WTC11 (cell line): ENCODE results near the gene CTNND2. TPM values are rescaled to one million over a fixed set of nuclear protein-coding genes. Genes with fewer than 3 reads are reported as not detected.

ENCODE experiments used
- ATAC-seq: fragments of 200-7000 bp; cut with Tn5 transposase; 2 replicates; pipeline ENCODE4 v1.10.0; 2021; ENCODE audit warnings: mild to moderate bottlenecking, moderate library complexity
- CTCF ChIA-PET: fragments of 300-600 bp; sonication (Branson Sonifier 250); formaldehyde crosslinking; loops from one replicate; lab custom pipeline; 2021; ENCODE audit warnings: antibody characterized with exemption; lab: Charles Lee
- POLR2A ChIA-PET: fragments of 350-600 bp; sonication (Branson Sonifier 250); formaldehyde crosslinking; loops from one replicate; lab custom pipeline; 2021; ENCODE audit warnings: antibody characterized with exemption; lab: Charles Lee
- DNase-seq: peaks from one replicate; pipeline ENCODE4 v3.0.0; 2021; ENCODE audit warnings: low spot score
- H3K27ac Mint-ChIP-seq: 2 replicates; pipeline ENCODE4 v1.8.0; 2021; ENCODE audit warnings: mixed read lengths
- H3K27me3 Mint-ChIP-seq: 2 replicates; pipeline ENCODE4 v1.8.0; 2021; ENCODE audit warnings: low read depth, mild to moderate bottlenecking, moderate library complexity, mixed read lengths
- H3K36me3 Mint-ChIP-seq: 2 replicates; pipeline ENCODE4 v1.8.0; 2021; ENCODE audit warnings: mixed read lengths
- H3K4me1 Mint-ChIP-seq: 2 replicates; pipeline ENCODE4 v1.8.0; 2022; ENCODE audit warnings: mixed read lengths
- H3K4me3 Mint-ChIP-seq: 2 replicates; pipeline ENCODE4 v1.8.0; 2021; ENCODE audit warnings: mild to moderate bottlenecking, moderate library complexity, mixed read lengths
- H3K9me3 Mint-ChIP-seq: 2 replicates; pipeline ENCODE4 v1.8.0; 2021; ENCODE audit warnings: mixed read lengths
- CTCF ChIP-seq: fragments of 200-600 bp; IDR thresholded peaks from 2 replicates; pipeline ENCODE4 v1.8.0; 2022; ENCODE audit warnings: antibody characterized with exemption
- E2F4 ChIP-seq: sonication (generic); formaldehyde crosslinking; IDR thresholded peaks from 2 replicates; pipeline ENCODE4 v1.8.1; 2022; ENCODE audit warnings: low read depth, mild to moderate bottlenecking, moderate library complexity, missing genetic modification reagents, borderline replicate concordance
- EMX1 ChIP-seq: fragments of 250-450 bp; sonication (Bioruptor Pico); IDR thresholded peaks from 2 replicates; pipeline ENCODE4 v1.8.0; 2021; ENCODE audit warnings: mild to moderate bottlenecking
- FOXJ3 ChIP-seq: sonication (generic); formaldehyde crosslinking; IDR thresholded peaks from 2 replicates; pipeline ENCODE4 v1.9.0; 2021; ENCODE audit warnings: missing genetic modification reagents, mild to moderate bottlenecking, borderline replicate concordance
- FOXK1 ChIP-seq: sonication (generic); formaldehyde crosslinking; IDR thresholded peaks from 2 replicates; pipeline ENCODE4 v1.8.0; 2022; ENCODE audit warnings: mild to moderate bottlenecking, moderate library complexity, missing genetic modification reagents
- GABPB1 ChIP-seq: sonication (generic); formaldehyde crosslinking; IDR thresholded peaks from 2 replicates; pipeline ENCODE4 v1.8.1; 2023; ENCODE audit warnings: mild to moderate bottlenecking, missing genetic modification reagents
- HMGA2 ChIP-seq: fragments of 250-450 bp; sonication (Bioruptor Pico); IDR thresholded peaks from 2 replicates; pipeline ENCODE4 v1.4.0; 2021; ENCODE audit warnings: mild to moderate bottlenecking, moderate library complexity
- JAZF1 ChIP-seq: fragments of 250-450 bp; sonication (Bioruptor Pico); IDR thresholded peaks from 2 replicates; pipeline ENCODE4 v1.9.0; 2021; ENCODE audit warnings: moderate library complexity, mild to moderate bottlenecking, inconsistent platforms
- NFYB ChIP-seq: sonication (generic); formaldehyde crosslinking; conservative IDR thresholded peaks from 2 replicates; pipeline ENCODE4 v1.8.0; 2022; ENCODE audit warnings: low read depth, missing genetic modification reagents
- NR2C2 ChIP-seq: sonication (generic); formaldehyde crosslinking; IDR thresholded peaks from 2 replicates; pipeline ENCODE4 v1.8.0; 2022; ENCODE audit warnings: mild to moderate bottlenecking, missing genetic modification reagents
- NR3C1 ChIP-seq: sonication (generic); formaldehyde crosslinking; conservative IDR thresholded peaks from 2 replicates; pipeline ENCODE4 v1.8.1; 2023; ENCODE audit warnings: low read depth, mild to moderate bottlenecking, missing genetic modification reagents
- STAT6 ChIP-seq: sonication (generic); formaldehyde crosslinking; conservative IDR thresholded peaks from 2 replicates; pipeline ENCODE4 v1.8.1; 2023; ENCODE audit warnings: mild to moderate bottlenecking, low read depth, missing genetic modification reagents, moderate library complexity
- TEAD1 ChIP-seq: sonication (generic); formaldehyde crosslinking; IDR thresholded peaks from 2 replicates; pipeline ENCODE4 v1.8.0; 2022; ENCODE audit warnings: mild to moderate bottlenecking, missing genetic modification reagents
- ZNF671 ChIP-seq: fragments of 250-450 bp; sonication (Bioruptor Pico); IDR thresholded peaks from 2 replicates; pipeline ENCODE4 v1.8.0; 2021; ENCODE audit warnings: mild to moderate bottlenecking
- total RNA-seq: library from RNA; stranded (reverse); gene quantifications from 3 replicates; pipeline ENCODE4 v1.2.3, GENCODE V29; 2021
- TF ChIP-seq, protein P1 (sequence below): sonication (generic); formaldehyde crosslinking; IDR thresholded peaks from 2 replicates; pipeline ENCODE4 v1.8.1; 2023; ENCODE audit warnings: mild to moderate bottlenecking, missing genetic modification reagents, moderate library complexity
- TF ChIP-seq, protein P2 (sequence below): sonication (generic); formaldehyde crosslinking; IDR thresholded peaks from 2 replicates; pipeline ENCODE4 v1.8.0; 2022; ENCODE audit warnings: mild to moderate bottlenecking, missing genetic modification reagents
- TF ChIP-seq, protein P3 (sequence below): sonication (generic); formaldehyde crosslinking; IDR thresholded peaks from 2 replicates; pipeline ENCODE4 v1.8.0; 2023; ENCODE audit warnings: mild to moderate bottlenecking, missing genetic modification reagents

Gene CTNND2
- total RNA-seq, 1 experiment from 2014 or later, result 11.9 TPM

- Mint-ChIP-seq H3K27me3 (no peaks in the 10 kb centered on the region; the same call in 1 of the 2 replicates), H3K9me3 (peaks cover 17% of the 10 kb centered on the region), H3K4me1 (0 out of 2 replicates have a peak, but pooled peaks cover 3% of the 10 kb centered on the region)
- POLR2A ChIA-PET, result no interaction called here
- DNase-seq (no peak), ATAC-seq (no peak)
- CTCF ChIA-PET, result no interaction called here
- no peak for TF ChIP-seq HMGA2 (CRISPR knock-in tag)
- no peak for TF ChIP-seq NR2C2 (CRISPR knock-in tag)
- TF ChIP-seq, all 79 proteins: peak for 0
- Mint-ChIP-seq H3K36me3 (peaks cover 6% of the 10 kb centered on the region; the same call in 1 of the 2 replicates), H3K27ac (no peak overlapping the region; the same call in 1 of the 2 replicates), H3K4me3 (no peak overlapping the region)
Observed at GRCh38 chr5:11212706-11213105, 691.5 kb downstream of the CTNND2 start.

- ATAC-seq (no peak), DNase-seq (no peak)
- Mint-ChIP-seq H3K27ac (no peak overlapping the region), H3K9me3 (no peaks in the 10 kb centered on the region), H3K27me3 (no peaks in the 10 kb centered on the region), H3K36me3 (no peaks in the 10 kb centered on the region), H3K4me1 (no peaks in the 10 kb centered on the region), H3K4me3 (no peak overlapping the region)
- TF ChIP-seq, protein P1, sequence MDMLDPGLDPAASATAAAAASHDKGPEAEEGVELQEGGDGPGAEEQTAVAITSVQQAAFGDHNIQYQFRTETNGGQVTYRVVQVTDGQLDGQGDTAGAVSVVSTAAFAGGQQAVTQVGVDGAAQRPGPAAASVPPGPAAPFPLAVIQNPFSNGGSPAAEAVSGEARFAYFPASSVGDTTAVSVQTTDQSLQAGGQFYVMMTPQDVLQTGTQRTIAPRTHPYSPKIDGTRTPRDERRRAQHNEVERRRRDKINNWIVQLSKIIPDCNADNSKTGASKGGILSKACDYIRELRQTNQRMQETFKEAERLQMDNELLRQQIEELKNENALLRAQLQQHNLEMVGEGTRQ (CRISPR knock-in tag), result no peak
- TF ChIP-seq STAT6 (CRISPR knock-in tag) (no peak), NFYB (CRISPR knock-in tag) (no peak), FOXJ3 (CRISPR knock-in tag) (no peak), GABPB1 (CRISPR knock-in tag) (no peak), TEAD1 (CRISPR knock-in tag) (no peak), NR3C1 (CRISPR knock-in tag) (no peak)
- ChIA-PET POLR2A (no interaction called here), CTCF (no interaction called here)
Observed at GRCh38 chr5:11197726-11198125, 706.5 kb downstream of the CTNND2 start.

GRCh38 chr5:11191673-11192072, 712.6 kb downstream of the CTNND2 start:
- CTCF ChIA-PET, result no interaction called here
- no peaks in the 10 kb centered on the region for H3K4me1 Mint-ChIP-seq
- POLR2A ChIA-PET, result no interaction called here
- no peak for TF ChIP-seq CTCF
- TF ChIP-seq, protein P2, sequence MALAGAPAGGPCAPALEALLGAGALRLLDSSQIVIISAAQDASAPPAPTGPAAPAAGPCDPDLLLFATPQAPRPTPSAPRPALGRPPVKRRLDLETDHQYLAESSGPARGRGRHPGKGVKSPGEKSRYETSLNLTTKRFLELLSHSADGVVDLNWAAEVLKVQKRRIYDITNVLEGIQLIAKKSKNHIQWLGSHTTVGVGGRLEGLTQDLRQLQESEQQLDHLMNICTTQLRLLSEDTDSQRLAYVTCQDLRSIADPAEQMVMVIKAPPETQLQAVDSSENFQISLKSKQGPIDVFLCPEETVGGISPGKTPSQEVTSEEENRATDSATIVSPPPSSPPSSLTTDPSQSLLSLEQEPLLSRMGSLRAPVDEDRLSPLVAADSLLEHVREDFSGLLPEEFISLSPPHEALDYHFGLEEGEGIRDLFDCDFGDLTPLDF (CRISPR knock-in tag), result no peak
- no peak for TF ChIP-seq E2F4 (CRISPR knock-in tag)
- no peak for TF ChIP-seq EMX1
- TF ChIP-seq JAZF1 (CRISPR knock-in tag), result no peak
- TF ChIP-seq, protein P3, sequence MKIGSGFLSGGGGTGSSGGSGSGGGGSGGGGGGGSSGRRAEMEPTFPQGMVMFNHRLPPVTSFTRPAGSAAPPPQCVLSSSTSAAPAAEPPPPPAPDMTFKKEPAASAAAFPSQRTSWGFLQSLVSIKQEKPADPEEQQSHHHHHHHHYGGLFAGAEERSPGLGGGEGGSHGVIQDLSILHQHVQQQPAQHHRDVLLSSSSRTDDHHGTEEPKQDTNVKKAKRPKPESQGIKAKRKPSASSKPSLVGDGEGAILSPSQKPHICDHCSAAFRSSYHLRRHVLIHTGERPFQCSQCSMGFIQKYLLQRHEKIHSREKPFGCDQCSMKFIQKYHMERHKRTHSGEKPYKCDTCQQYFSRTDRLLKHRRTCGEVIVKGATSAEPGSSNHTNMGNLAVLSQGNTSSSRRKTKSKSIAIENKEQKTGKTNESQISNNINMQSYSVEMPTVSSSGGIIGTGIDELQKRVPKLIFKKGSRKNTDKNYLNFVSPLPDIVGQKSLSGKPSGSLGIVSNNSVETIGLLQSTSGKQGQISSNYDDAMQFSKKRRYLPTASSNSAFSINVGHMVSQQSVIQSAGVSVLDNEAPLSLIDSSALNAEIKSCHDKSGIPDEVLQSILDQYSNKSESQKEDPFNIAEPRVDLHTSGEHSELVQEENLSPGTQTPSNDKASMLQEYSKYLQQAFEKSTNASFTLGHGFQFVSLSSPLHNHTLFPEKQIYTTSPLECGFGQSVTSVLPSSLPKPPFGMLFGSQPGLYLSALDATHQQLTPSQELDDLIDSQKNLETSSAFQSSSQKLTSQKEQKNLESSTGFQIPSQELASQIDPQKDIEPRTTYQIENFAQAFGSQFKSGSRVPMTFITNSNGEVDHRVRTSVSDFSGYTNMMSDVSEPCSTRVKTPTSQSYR (CRISPR knock-in tag), result no peak
- TF ChIP-seq ZNF671, result no peak
- TF ChIP-seq FOXK1 (CRISPR knock-in tag), result no peak
- no peak overlapping the region for H3K27ac Mint-ChIP-seq
- no peaks in the 10 kb centered on the region for H3K27me3 Mint-ChIP-seq
- H3K4me3 Mint-ChIP-seq, result no peak overlapping the region
- peaks cover 9% of the 10 kb centered on the region; the same call in 1 of the 2 replicates for H3K9me3 Mint-ChIP-seq
- H3K36me3 Mint-ChIP-seq, result no peaks in the 10 kb centered on the region
- ATAC-seq (no peak), DNase-seq (no peak)
